ENCODE measurements around the gene ZNF90.
"Not testable (repeated sequence)": the region's sequence is repeated elsewhere in the genome, so short reads cannot be mapped to it uniquely, and the experiment has no call there.

GRCh38 chr19:20132933-20133332 is 55.1 kb downstream of the ZNF90 start:
- TF ChIP-seq POLR2AphosphoS5, POLR2A, EP300 (IDR thresholded peaks at IDR 0.05): not testable (repeated sequence)
- TF ChIP-seq, protein P1, sequence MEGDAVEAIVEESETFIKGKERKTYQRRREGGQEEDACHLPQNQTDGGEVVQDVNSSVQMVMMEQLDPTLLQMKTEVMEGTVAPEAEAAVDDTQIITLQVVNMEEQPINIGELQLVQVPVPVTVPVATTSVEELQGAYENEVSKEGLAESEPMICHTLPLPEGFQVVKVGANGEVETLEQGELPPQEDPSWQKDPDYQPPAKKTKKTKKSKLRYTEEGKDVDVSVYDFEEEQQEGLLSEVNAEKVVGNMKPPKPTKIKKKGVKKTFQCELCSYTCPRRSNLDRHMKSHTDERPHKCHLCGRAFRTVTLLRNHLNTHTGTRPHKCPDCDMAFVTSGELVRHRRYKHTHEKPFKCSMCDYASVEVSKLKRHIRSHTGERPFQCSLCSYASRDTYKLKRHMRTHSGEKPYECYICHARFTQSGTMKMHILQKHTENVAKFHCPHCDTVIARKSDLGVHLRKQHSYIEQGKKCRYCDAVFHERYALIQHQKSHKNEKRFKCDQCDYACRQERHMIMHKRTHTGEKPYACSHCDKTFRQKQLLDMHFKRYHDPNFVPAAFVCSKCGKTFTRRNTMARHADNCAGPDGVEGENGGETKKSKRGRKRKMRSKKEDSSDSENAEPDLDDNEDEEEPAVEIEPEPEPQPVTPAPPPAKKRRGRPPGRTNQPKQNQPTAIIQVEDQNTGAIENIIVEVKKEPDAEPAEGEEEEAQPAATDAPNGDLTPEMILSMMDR (IDR thresholded peaks at IDR 0.05), result not testable (repeated sequence)
